GM12878 (cell line): ENCODE results near the gene CELSR3. TPM values are rescaled to one million over a fixed set of nuclear protein-coding genes. Genes with fewer than 3 reads are reported as not detected.

Source experiments
- ATAC-seq: fragments of 200-7000 bp; cut with Tn5 transposase; 3 replicates; pipeline ENCODE4 v1.9.1; 2020; ENCODE audit warnings: mild to moderate bottlenecking, moderate library complexity
- BruUV-seq: library from RNA; stranded (reverse); fragments of 400-500 nt; replicated peaks from 2 replicates; lab custom pipeline; 2021; lab: Mats Ljungman, UMichigan
- CTCF ChIA-PET: fragments of 300-600 bp; sonication (Branson Sonifier 250); formaldehyde crosslinking; extraction: SDS; loops from one replicate; lab custom pipeline; 2021; ENCODE audit warnings: inconsistent platforms; lab: Yijun Ruan, JAX
- POLR2A ChIA-PET: fragments of 350-600 bp; formaldehyde crosslinking; extraction: SDS; loops from one replicate; lab custom pipeline; 2021; ENCODE audit warnings: inconsistent platforms; lab: Charles Lee
- RAD21 ChIA-PET: fragments of 300-600 bp; sonication (Branson Sonifier 250); formaldehyde crosslinking; loops from one replicate; lab custom pipeline; 2023; ENCODE audit warnings: antibody characterized with exemption; ENCODE audit not compliant: unreplicated experiment; lab: Charles Lee
- SMC1A ChIA-PET: fragments of 300-600 bp; sonication (Branson Sonifier 250); formaldehyde crosslinking; loops from one replicate; lab custom pipeline; 2023; ENCODE audit not compliant: unreplicated experiment, uncharacterized antibody; lab: Charles Lee
- DNase-seq: peaks from one replicate; pipeline ENCODE4 v3.0.0-alpha.2; 2011; ENCODE audit warnings: low read depth, low spot score
- FAIRE-seq: peaks from 3 replicates; lab custom pipeline; 2011; peaks lifted over from hg19 to GRCh38; lab: Jason Lieb, UNC
- H2AFZ ChIP-seq: 2 replicates; pipeline ENCODE4 v1.6.0; 2011; ENCODE audit warnings: low read depth, low read length, control low read depth; ENCODE audit not compliant: control insufficient read depth
- H3K27ac ChIP-seq: 2 replicates; pipeline ENCODE4 v1.5.1; 2011; ENCODE audit warnings: control low read depth; ENCODE audit not compliant: control insufficient read depth, insufficient read depth
- H3K27me3 ChIP-seq, 2 experiments: replicated peaks in 1 of 2; 2 replicates each; pipeline versions ENCODE4 v1.6.0 to v1.6.1; 2011; ENCODE audit warnings: low read length in 1 of 2; ENCODE audit not compliant: control insufficient read depth in 2 of 2, insufficient read depth in 2 of 2
- H3K36me3 ChIP-seq, 2 experiments: 2 replicates each; pipeline ENCODE4 v1.5.1; 2011; ENCODE audit warnings: low read length in 1 of 2; ENCODE audit not compliant: control insufficient read depth in 2 of 2, insufficient read depth in 2 of 2
- H3K4me1 ChIP-seq: 2 replicates; pipeline ENCODE4 v1.6.1; 2011; ENCODE audit warnings: mild to moderate bottlenecking, low read length, moderate library complexity, mixed read lengths; ENCODE audit not compliant: control insufficient read depth, insufficient read depth
- H3K4me2 ChIP-seq: 2 replicates; pipeline ENCODE4 v1.6.0; 2011; ENCODE audit warnings: control low read depth; ENCODE audit not compliant: control insufficient read depth, insufficient read depth
- H3K4me3 ChIP-seq: fragments of 200-600 bp; sonication (generic); 2 replicates; pipeline ENCODE4 v1.5.1; 2016
- H3K79me2 ChIP-seq: 2 replicates; pipeline ENCODE4 v1.6.0; 2011; ENCODE audit warnings: low read length; ENCODE audit not compliant: control insufficient read depth, insufficient read depth
- H3K9ac ChIP-seq: 2 replicates; pipeline ENCODE4 v1.8.0; 2011; ENCODE audit warnings: low read length, control low read depth, mixed read lengths; ENCODE audit not compliant: control insufficient read depth, insufficient read depth
- H3K9me3 ChIP-seq: replicated peaks from 3 replicates; pipeline ENCODE4 v1.5.1; 2011; ENCODE audit warnings: mild to moderate bottlenecking, low read length; ENCODE audit not compliant: control insufficient read depth, insufficient read depth
- H4K20me1 ChIP-seq: 2 replicates; pipeline ENCODE4 v1.6.0; 2011; ENCODE audit not compliant: control insufficient read depth, insufficient read depth
- KDM1A ChIP-seq: fragments of 200-600 bp; sonication (generic); IDR thresholded peaks from 2 replicates; pipeline ENCODE4 v1.6.1; 2016; ENCODE audit warnings: borderline replicate concordance
- POLR2A ChIP-seq: IDR thresholded peaks from 2 replicates; pipeline ENCODE4 v1.6.1; 2011; ENCODE audit warnings: low read depth, mild to moderate bottlenecking, low read length
- POLR2AphosphoS5 ChIP-seq: IDR thresholded peaks from 2 replicates; pipeline ENCODE4 v1.6.1; 2011; ENCODE audit warnings: mild to moderate bottlenecking, low read length, inconsistent platforms
- SMARCA5 ChIP-seq: fragments of 450-650 bp; IDR thresholded peaks from 2 replicates; pipeline ENCODE4 v1.6.1; 2017; ENCODE audit warnings: mild to moderate bottlenecking
- WGBS: methylation state at CpG from one replicate; pipeline ENCODE4 v1.1.6; 2016; ENCODE audit warnings: low lambda C conversion rate; ENCODE audit not compliant: insufficient replicate concordance, insufficient coverage; ENCODE audit errors: missing lambda C conversion rate; 5-methylcytosine and 5-hydroxymethylcytosine counted together
- in situ Hi-C: fragments of 300-500 bp; cut with MboI; formaldehyde crosslinking; loops from 9 replicates; pipeline ENCODE4 v1.14.3; 2018; ENCODE audit warnings: mixed read lengths
- intact Hi-C: fragments of 100-400 bp; cut with micrococcal nuclease; formaldehyde crosslinking; loops from one replicate; pipeline ENCODE4 v1.14.2; 2022; ENCODE audit not compliant: unreplicated experiment
- polyA plus RNA-seq, 11 experiments: library from polyadenylated mRNA; depleted of rRNA in 4 of 11; unstranded in 6 of 11; stranded (reverse) in 5 of 11; fragments of >200 nt; fragmentation: Nextera tagmentation in 4 of 11; fragmentation: Illumina TruSeq in 1 of 11; extraction: Ambion mirVana in 4 of 11; extraction: Trizol in 1 of 11; gene quantifications; 1 replicate in 1 of 11; 2 replicates in 10 of 11; pipeline versions ENCODE4 v1.2.1 to v1.2.3, GENCODE V29; 2011 to 2016; ENCODE audit warnings: inconsistent platforms in 2 of 11, missing spikeins in 2 of 11, low read depth in 1 of 11
- total RNA-seq, 4 experiments: library from RNA; depleted of rRNA in 3 of 4; stranded (reverse); fragments of >200 nt in 3 of 4; fragmentation: Illumina TruSeq in 1 of 4; extraction: Trizol in 1 of 4; gene quantifications; 2 replicates each; pipeline versions ENCODE4 v1.2.1 to v1.2.3, GENCODE V29; 2013 to 2021

Gene CELSR3
- total and polyA plus RNA-seq, 10 of the 15 experiments (the other 5 are each of a cell fraction or from before 2014, with no cell fraction given): 0.08 to 1.6 (median 0.57) TPM

DNA sequence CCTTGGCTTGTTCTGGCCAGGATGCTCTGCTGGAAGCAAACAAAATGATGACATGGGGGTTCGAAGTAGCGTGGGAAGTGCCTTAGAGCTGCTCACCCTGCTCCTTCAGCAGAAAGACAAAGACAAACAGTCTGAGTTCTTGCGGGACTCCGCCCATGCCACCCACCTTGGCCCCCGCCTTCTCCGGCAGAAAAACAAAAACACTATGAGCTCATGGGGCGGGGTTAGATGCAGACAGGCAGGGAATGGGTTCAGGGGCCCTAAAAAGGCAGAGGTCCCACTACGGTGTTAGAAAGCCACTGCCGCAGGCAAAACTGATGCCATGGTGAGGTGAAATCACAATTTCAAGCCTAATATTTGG lies 32.7 kb upstream of the CELSR3 start:
- peaks cover 28% of the 10 kb centered on the region for H3K79me2 ChIP-seq
- H3K9me3 ChIP-seq: no peaks in the 10 kb centered on the region
- POLR2A ChIA-PET: no interaction called here
- intact Hi-C loops: no loop called here
- no peak overlapping the region for H3K27ac ChIP-seq
- no peaks in the 10 kb centered on the region for H3K27me3 ChIP-seq
- H3K4me1 ChIP-seq: no peaks in the 10 kb centered on the region
- H3K36me3 ChIP-seq: peaks cover 23 to 40% of the 10 kb centered on the region in 2 experiments
- CTCF ChIA-PET: interaction anchor here (1.3 to 1.7 kb wide), 2 partner anchors 9 to 259 kb away, joined by 3 to 7 read pairs; partner anchors contain the start of gene NCKIPSD
- in situ Hi-C loops: no loop called here
- no peak overlapping the region for H3K4me3 ChIP-seq
- no peak overlapping the region for H3K9ac ChIP-seq
- H3K4me2 ChIP-seq: no peak overlapping the region
- no peak for FAIRE-seq
- SMC1A ChIA-PET: no interaction called here
- TF ChIP-seq SMARCA5: no peak
- 0 out of 2 replicates have a peak, but pooled peaks have one; percentile 12 for TF ChIP-seq POLR2AphosphoS5
- no TSS peak for BruUV-seq
- DNase-seq: no peak
- H4K20me1 ChIP-seq: peaks cover under 1% of the 10 kb centered on the region
- ATAC-seq: no peak
- RAD21 ChIA-PET: no interaction called here
- WGBS: 99% methylated on average over 9 of the region's 9 CpGs
- no peak overlapping the region for H2AFZ ChIP-seq

DNA sequence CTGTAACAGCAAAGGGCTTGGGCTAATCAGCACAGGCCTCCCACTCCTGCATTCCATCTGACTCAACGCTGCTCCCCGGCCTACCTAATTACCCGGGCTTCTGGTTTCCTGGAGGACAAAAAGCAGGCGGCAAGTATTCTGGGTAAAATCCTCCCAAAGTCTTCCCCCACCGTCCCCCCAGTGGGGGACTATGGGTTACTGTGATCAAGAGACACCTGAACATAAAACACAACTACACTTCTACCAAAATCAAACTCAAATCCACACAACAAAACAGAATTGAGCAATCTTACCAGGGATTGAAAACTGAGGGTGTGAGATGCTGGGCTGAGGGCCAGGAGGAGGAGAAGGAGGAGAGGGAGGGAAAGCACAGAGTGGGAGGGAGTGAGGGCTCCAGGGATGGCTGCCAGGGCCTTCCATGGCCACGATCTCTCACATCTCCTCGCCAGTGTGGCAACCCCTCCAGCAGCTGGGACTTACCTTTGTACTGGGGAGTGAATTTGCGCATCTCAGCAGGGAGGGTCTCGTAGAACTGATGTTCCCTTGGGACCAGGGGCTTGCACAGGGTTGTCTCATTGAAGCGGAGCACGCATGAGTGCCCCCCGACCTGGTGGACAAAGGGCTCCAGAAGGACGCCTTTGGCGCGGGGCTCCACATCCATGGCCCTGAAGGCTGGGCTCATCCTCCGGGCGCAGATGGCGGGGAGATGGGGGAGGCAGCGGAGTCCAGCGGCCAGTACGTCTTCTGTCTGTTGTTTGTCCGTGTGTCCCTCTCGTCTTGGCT lies 32.1 kb upstream of the CELSR3 start:
- no peak overlapping the region for H3K4me2 ChIP-seq
- H2AFZ ChIP-seq: no peak overlapping the region
- H4K20me1 ChIP-seq: no peaks in the 10 kb centered on the region; the same call in none of the 2 replicates
- FAIRE-seq (no peak), ATAC-seq (no peak), DNase-seq (no peak)
- RAD21 ChIA-PET: no interaction called here
- H3K4me3 ChIP-seq: no peak overlapping the region
- peaks cover 24 to 41% of the 10 kb centered on the region in 2 experiments for H3K36me3 ChIP-seq
- intact Hi-C loops (no loop called here), in situ Hi-C loops (no loop called here)
- SMC1A ChIA-PET: no interaction called here
- CTCF ChIA-PET: interaction anchor here (1.3 to 1.7 kb wide), 2 partner anchors 8 to 259 kb away, joined by 3 to 7 read pairs; partner anchors contain the start of gene NCKIPSD
- no peaks in the 10 kb centered on the region for H3K27me3 ChIP-seq
- POLR2A ChIA-PET: no interaction called here
- no peaks in the 10 kb centered on the region for H3K9me3 ChIP-seq
- peaks cover 22% of the 10 kb centered on the region for H3K79me2 ChIP-seq
- no peaks in the 10 kb centered on the region for H3K4me1 ChIP-seq
- BruUV-seq: no TSS peak
- TF ChIP-seq KDM1A (no peak), POLR2A (peak; percentile 39)
- H3K27ac ChIP-seq: no peak overlapping the region
- no peak overlapping the region for H3K9ac ChIP-seq
- WGBS: 97% methylated on average over 23 of the region's 23 CpGs
